ENCODE results near the gene PLBD1. TPM values are rescaled to one million over a fixed set of nuclear protein-coding genes. Genes with fewer than 3 reads are reported as not detected.

The PLBD1 gene
- total RNA-seq, 1 experiment from 2014 or later, result 49.6 TPM

DNA sequence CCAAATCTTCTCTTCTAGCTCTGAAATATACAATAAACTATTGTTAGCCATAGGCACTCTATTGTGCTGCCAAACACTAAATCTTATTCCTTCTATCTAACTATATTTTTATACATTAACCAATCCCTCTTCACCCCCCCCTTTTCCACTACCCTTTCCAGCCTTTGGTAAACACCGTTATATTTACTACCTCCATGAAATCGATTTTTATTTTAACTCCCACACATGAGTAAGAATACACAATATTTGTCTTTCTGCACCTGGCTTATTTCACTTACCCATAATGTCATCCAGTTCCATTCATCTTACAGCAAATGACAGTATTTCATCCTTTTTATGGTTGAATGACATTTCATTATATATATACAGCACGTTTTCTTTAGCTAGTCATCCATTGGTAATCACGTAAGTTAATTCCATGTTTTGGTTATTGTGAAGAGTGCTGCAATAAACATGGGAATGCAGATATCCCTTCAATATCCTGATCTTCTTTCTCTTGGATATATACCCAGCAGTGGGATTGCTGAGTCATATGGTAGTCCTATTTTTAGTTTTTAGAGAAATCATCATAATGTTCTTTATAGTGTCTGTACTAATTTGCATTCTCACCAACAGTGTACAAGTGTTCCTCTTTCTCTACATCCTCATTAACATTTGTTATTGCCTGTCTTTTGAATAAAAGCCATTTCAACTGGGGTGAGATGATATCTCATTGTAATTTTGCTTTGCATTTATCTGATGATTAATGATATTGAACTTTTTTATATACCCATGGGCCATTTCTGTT, 34.2 kb upstream of the PLBD1 start:
- Mint-ChIP-seq H3K4me3 (no peak overlapping the region), H3K36me3 (peaks cover 30% of the 10 kb centered on the region), H3K27ac (no peak overlapping the region), H3K9me3 (peaks cover 63% of the 10 kb centered on the region), H3K4me1 (no peaks in the 10 kb centered on the region), H3K27me3 (ENCODE audit: low read depth) (peaks cover 2% of the 10 kb centered on the region)
- TF ChIP-seq ZNF416 (CRISPR knock-in tag; IDR thresholded peaks at IDR 0.05) (no peak), RELA (CRISPR knock-in tag; IDR thresholded peaks at IDR 0.05; ENCODE audit: borderline replicate concordance) (no peak), EMX1 (CRISPR knock-in tag; IDR thresholded peaks at IDR 0.05) (no peak), SMAD3 (CRISPR knock-in tag; IDR thresholded peaks at IDR 0.05; ENCODE audit: borderline replicate concordance) (no peak), SP1 (CRISPR knock-in tag; conservative IDR thresholded peaks at IDR 0.05) (no peak)
- ATAC-seq (no peak), DNase-seq (ENCODE audit: low spot score) (no peak)
- CTCF ChIA-PET, result interaction anchor here (0.5 kb wide), 1 partner anchor 373 kb away, joined by 3 read pairs; no protein-coding TSS in a partner anchor
- POLR2A ChIA-PET, result no interaction called here

DNA sequence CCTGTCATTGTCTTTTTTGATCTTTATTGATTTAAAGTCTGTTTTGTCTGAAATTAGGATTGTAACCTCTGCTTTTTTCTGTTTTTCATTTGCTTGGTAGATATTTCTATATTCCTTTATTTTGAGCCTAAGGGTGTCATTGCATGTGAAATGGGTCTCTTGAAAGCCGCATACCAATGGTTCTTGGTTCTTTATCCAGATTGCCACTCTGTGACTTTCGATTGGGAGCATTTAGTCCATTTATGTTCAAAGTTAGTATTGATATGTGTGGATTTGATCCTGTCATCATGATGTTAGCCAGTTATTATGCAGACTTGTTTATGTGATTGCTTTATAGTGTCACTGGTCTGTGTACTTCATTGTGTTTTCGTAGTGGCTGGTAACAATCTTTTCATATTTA, 29.8 kb upstream of the PLBD1 start:
- H3K4me1 Mint-ChIP-seq, result no peaks in the 10 kb centered on the region
- POLR2A ChIA-PET, result no interaction called here
- DNase-seq (ENCODE audit: low spot score), result no peak
- TF ChIP-seq RELA (CRISPR knock-in tag; IDR thresholded peaks at IDR 0.05; ENCODE audit: borderline replicate concordance) (no peak), ATF1 (CRISPR knock-in tag; IDR thresholded peaks at IDR 0.05) (no peak), CREM (CRISPR knock-in tag; IDR thresholded peaks at IDR 0.05) (no peak), ELF4 (CRISPR knock-in tag; IDR thresholded peaks at IDR 0.05; ENCODE audit: low read depth) (no peak), RORB (CRISPR knock-in tag; IDR thresholded peaks at IDR 0.05) (no peak), EMX1 (CRISPR knock-in tag; IDR thresholded peaks at IDR 0.05) (no peak), ZNF219 (CRISPR knock-in tag; IDR thresholded peaks at IDR 0.05; ENCODE audit: borderline replicate concordance) (no peak), ESRRA (CRISPR knock-in tag; IDR thresholded peaks at IDR 0.05; ENCODE audit: borderline replicate concordance) (no peak), ZNF317 (CRISPR knock-in tag; IDR thresholded peaks at IDR 0.05; ENCODE audit: borderline replicate concordance, low read depth) (no peak), ZNF423 (CRISPR knock-in tag; IDR thresholded peaks at IDR 0.05) (no peak), NFE2L1 (CRISPR knock-in tag; IDR thresholded peaks at IDR 0.05) (no peak), OVOL2 (CRISPR knock-in tag; IDR thresholded peaks at IDR 0.05; ENCODE audit: borderline replicate concordance) (no peak), HMGA2 (CRISPR knock-in tag; IDR thresholded peaks at IDR 0.05) (no peak), NFATC4 (CRISPR knock-in tag; IDR thresholded peaks at IDR 0.05) (no peak)
- TF ChIP-seq, protein P1, sequence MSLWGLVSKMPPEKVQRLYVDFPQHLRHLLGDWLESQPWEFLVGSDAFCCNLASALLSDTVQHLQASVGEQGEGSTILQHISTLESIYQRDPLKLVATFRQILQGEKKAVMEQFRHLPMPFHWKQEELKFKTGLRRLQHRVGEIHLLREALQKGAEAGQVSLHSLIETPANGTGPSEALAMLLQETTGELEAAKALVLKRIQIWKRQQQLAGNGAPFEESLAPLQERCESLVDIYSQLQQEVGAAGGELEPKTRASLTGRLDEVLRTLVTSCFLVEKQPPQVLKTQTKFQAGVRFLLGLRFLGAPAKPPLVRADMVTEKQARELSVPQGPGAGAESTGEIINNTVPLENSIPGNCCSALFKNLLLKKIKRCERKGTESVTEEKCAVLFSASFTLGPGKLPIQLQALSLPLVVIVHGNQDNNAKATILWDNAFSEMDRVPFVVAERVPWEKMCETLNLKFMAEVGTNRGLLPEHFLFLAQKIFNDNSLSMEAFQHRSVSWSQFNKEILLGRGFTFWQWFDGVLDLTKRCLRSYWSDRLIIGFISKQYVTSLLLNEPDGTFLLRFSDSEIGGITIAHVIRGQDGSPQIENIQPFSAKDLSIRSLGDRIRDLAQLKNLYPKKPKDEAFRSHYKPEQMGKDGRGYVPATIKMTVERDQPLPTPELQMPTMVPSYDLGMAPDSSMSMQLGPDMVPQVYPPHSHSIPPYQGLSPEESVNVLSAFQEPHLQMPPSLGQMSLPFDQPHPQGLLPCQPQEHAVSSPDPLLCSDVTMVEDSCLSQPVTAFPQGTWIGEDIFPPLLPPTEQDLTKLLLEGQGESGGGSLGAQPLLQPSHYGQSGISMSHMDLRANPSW (CRISPR knock-in tag; conservative IDR thresholded peaks at IDR 0.05; ENCODE audit: low read depth), result no peak
- TF ChIP-seq, protein P2, sequence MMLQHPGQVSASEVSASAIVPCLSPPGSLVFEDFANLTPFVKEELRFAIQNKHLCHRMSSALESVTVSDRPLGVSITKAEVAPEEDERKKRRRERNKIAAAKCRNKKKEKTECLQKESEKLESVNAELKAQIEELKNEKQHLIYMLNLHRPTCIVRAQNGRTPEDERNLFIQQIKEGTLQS (CRISPR knock-in tag; conservative IDR thresholded peaks at IDR 0.05), result no peak
- TF ChIP-seq, protein P3, sequence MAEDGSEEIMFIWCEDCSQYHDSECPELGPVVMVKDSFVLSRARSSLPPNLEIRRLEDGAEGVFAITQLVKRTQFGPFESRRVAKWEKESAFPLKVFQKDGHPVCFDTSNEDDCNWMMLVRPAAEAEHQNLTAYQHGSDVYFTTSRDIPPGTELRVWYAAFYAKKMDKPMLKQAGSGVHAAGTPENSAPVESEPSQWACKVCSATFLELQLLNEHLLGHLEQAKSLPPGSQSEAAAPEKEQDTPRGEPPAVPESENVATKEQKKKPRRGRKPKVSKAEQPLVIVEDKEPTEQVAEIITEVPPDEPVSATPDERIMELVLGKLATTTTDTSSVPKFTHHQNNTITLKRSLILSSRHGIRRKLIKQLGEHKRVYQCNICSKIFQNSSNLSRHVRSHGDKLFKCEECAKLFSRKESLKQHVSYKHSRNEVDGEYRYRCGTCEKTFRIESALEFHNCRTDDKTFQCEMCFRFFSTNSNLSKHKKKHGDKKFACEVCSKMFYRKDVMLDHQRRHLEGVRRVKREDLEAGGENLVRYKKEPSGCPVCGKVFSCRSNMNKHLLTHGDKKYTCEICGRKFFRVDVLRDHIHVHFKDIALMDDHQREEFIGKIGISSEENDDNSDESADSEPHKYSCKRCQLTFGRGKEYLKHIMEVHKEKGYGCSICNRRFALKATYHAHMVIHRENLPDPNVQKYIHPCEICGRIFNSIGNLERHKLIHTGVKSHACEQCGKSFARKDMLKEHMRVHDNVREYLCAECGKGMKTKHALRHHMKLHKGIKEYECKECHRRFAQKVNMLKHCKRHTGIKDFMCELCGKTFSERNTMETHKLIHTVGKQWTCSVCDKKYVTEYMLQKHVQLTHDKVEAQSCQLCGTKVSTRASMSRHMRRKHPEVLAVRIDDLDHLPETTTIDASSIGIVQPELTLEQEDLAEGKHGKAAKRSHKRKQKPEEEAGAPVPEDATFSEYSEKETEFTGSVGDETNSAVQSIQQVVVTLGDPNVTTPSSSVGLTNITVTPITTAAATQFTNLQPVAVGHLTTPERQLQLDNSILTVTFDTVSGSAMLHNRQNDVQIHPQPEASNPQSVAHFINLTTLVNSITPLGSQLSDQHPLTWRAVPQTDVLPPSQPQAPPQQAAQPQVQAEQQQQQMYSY (CRISPR knock-in tag; IDR thresholded peaks at IDR 0.05), result no peak
- TF ChIP-seq, protein P4, sequence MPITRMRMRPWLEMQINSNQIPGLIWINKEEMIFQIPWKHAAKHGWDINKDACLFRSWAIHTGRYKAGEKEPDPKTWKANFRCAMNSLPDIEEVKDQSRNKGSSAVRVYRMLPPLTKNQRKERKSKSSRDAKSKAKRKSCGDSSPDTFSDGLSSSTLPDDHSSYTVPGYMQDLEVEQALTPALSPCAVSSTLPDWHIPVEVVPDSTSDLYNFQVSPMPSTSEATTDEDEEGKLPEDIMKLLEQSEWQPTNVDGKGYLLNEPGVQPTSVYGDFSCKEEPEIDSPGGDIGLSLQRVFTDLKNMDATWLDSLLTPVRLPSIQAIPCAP (CRISPR knock-in tag; IDR thresholded peaks at IDR 0.05), result no peak
- peaks cover 17% of the 10 kb centered on the region for H3K36me3 Mint-ChIP-seq
- no peak overlapping the region for H3K4me3 Mint-ChIP-seq
- peaks cover 34% of the 10 kb centered on the region for H3K9me3 Mint-ChIP-seq
- no peak for ATAC-seq
- H3K27me3 Mint-ChIP-seq (ENCODE audit: low read depth), result peaks cover 2% of the 10 kb centered on the region
- H3K27ac Mint-ChIP-seq, result no peak overlapping the region
- CTCF ChIA-PET, result no interaction called here

Measured in WTC11 (cell line).